GM12875 (cell line): ENCODE results near the gene MPC1L.

Experiments
- H3K4me3 ChIP-seq: one replicate; pipeline ENCODE4 v1.5.1; 2011; ENCODE audit warnings: low read depth, low read length, control low read depth
- TF ChIP-seq, protein P1 (sequence below): IDR thresholded peaks from 2 replicates; pipeline ENCODE4 v1.5.1; 2011; ENCODE audit warnings: low read depth, mild to moderate bottlenecking, control low read depth, inconsistent platforms, low read length, moderate library complexity, borderline replicate concordance; ENCODE audit not compliant: insufficient read depth

MPC1L gene

DNA sequence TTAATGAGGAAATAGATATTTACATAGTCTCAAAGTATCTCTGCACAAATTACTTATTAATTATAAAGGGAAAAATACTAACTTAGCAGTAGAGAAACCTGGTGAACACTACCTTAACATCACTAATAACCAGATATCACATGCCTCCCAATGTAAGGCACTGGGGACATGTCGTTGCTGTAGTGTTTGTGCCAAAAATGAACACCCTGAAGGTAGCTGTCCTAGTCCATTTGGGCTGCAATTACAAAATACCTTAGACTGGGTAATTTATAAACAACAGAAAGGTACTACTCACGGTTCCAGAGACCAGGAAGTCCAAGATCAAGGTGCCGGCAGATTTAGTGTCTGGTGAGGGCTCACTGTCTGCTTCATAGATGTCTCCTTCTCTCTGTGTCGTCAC is 10.7 kb upstream of the MPC1L start:
- TF ChIP-seq, protein P1, sequence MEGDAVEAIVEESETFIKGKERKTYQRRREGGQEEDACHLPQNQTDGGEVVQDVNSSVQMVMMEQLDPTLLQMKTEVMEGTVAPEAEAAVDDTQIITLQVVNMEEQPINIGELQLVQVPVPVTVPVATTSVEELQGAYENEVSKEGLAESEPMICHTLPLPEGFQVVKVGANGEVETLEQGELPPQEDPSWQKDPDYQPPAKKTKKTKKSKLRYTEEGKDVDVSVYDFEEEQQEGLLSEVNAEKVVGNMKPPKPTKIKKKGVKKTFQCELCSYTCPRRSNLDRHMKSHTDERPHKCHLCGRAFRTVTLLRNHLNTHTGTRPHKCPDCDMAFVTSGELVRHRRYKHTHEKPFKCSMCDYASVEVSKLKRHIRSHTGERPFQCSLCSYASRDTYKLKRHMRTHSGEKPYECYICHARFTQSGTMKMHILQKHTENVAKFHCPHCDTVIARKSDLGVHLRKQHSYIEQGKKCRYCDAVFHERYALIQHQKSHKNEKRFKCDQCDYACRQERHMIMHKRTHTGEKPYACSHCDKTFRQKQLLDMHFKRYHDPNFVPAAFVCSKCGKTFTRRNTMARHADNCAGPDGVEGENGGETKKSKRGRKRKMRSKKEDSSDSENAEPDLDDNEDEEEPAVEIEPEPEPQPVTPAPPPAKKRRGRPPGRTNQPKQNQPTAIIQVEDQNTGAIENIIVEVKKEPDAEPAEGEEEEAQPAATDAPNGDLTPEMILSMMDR, result no peak
- H3K4me3 ChIP-seq, result no peak overlapping the region

DNA sequence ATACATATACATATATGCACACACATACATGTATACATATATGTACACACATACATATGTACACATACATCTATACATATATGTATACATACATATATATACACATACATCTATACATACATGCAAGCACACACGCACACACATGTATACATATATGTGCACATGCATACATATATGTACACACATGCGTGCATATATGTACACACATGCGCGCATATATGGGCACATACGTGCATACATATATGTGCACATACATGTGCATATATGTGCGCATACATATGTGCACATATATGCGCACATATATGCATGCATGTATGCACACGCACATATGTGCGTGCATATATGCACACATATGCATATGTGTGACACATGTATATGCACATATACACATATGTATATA is 7.3 kb upstream of the MPC1L start:
- TF ChIP-seq, protein P1, result no peak
- H3K4me3 ChIP-seq, result no peak overlapping the region

DNA sequence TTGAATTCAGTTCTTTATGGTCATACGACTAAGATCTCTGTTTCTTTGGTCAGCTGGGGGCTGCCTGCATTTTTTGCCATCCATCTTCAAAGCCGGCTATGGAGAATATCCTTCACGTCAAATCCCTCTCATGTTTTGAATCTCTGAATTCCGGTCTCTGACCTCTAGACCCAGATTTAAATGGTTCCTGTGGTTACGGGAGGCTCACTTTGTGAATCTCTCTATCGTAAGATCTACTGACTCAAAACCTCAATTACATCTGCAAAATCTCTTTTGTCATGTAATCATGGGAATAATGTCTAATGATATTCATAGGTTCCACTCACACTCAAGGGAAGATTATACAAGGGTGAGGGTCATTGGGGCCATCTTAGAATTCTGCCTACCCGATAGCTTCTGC is 5.7 kb upstream of the MPC1L start:
- TF ChIP-seq, protein P1, result no peak
- no peak overlapping the region for H3K4me3 ChIP-seq

DNA sequence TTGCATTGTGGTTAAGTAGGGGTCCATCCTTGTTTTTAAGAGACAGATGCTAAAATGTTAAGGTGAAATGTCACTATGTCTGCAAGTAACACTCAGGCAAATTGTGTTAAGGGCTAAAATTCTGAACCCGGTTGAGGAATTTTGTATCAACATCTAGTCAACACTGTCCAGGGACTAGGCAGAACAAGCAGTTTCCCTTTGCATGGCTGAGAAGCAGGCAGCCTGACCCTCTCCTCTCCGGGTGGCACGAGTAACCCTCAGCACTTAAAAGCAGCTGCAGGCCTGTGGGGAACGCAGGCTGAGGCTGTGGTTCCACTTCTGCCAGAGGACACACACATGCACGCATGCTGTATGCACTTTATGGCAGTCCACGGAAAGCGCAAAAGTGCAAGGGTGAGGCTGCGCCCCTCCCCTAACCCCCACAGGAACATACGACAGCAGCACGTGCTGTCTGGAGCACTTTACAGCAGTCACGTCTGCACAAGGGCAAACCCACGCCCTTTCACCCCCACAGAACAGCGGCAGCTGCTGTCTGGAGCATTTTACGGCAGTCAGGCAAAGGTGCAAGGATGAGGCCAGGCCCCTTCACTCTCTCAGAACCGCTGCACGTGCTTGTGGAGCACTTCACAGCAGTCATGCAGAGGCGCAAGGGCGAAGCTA is 619 bp upstream of the MPC1L start:
- H3K4me3 ChIP-seq, result no peak overlapping the region
- TF ChIP-seq, protein P1, result no peak

DNA sequence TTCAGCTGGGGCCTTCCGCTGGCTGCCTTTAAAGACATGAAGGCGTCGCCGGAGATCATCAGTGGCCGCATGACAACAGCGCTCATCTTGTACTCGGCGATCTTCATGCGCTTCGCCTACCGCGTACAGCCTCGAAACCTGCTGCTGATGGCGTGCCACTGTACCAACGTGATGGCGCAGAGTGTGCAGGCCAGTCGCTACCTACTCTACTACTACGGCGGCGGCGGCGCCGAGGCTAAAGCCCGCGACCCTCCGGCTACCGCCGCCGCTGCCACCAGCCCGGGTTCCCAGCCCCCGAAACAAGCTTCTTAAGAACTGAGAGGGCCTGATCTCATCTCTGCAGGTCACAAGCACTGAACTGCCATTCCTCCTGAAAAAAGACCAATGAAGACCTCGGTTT is 437 bp downstream of the MPC1L start:
- TF ChIP-seq, protein P1, result no peak
- H3K4me3 ChIP-seq, result no peak overlapping the region

DNA sequence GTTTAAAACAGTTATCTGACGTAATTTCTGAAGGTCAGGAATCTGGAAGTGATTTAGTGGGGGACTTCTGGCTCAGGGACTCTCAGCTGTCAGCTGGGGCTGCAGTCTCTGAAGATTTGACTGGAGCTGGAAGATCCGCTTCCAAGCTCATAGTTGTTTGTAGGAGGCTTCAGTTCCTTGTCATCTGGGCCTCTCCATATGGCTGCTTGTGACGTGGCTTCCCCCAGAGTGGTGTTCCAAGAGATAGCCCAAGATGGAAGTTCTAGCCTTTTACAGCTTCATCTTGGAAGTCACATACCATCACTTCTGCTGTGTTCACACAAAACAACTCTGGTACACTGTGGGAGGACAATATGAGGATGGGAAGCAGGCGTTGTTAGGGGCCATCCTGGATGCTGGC is 2.1 kb downstream of the MPC1L start:
- TF ChIP-seq, protein P1, result no peak
- H3K4me3 ChIP-seq, result no peak overlapping the region

DNA sequence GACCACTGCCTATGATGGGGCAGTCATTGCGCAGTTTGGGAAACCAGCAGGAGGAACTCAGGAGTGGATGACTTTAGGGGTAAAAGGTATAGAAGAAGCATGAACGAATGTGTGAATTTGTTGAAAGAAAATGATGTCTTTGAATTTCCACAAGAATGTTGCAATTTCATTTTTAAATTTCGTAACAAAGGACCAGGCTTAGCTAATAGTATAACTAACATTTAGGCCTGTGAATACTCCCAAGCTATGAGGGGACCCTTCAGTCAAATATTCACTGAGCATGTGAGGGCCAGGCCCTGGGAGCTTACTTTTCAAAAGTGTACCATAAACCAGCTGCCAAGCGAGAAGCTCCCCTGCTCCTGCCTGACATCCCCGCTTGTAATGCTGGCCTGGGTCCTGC is 5.3 kb downstream of the MPC1L start:
- TF ChIP-seq, protein P1, result no peak
- H3K4me3 ChIP-seq, result no peak overlapping the region
